COLO668 (cell line): ENCODE results near the gene NDUFAF2.
"Not testable (repeated sequence)": the region's sequence is repeated elsewhere in the genome, so short reads cannot be mapped to it uniquely, and the experiment has no call there.

ENCODE experiments used
- DNase-seq: peaks from one replicate; lab custom pipeline; 2025; ENCODE audit not compliant: unreplicated experiment; lab: John Stamatoyannopoulos, UW

Gene NDUFAF2

DNA sequence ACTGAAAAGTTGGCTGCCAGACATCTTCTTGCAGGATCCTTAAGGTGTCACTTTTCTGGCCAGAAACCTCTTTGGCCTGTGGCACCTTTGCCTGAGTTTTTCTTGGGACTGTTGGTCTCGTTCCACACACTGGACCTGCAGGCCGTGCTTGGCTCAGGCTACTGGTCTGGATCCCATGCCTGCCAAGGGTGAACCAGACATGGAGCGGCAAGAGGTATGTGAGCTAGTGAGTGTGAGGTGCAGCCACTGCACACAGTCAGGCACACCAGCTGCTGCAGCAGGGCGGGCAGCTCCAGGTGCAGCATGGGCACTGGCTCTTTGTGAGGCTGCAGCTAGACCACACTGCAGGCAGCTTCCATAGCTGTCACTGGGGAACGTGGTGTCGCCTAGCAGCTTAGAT, 47.9 kb downstream of the NDUFAF2 start:
- no peak for DNase-seq

DNA sequence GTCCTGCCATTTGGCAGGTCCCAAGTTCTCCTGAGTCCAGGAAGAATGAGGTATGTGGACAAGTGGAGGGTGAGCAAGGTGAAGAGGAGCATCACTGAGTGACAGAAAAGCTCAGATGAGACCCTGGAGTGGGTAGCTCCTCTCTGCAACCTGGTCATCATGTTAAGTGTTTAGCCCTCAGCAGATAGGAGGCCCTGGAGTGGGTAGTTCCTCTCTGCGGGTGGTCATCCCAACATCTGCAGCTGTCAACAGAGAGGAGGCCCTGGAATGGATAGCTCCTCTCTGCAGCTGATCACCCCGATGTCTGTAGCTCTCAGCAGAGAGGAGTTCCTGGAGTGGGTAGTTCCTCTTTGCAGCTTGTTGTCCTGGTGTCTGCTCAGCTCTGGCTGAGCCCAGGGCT, 48.4 kb downstream of the NDUFAF2 start:
- no peak for DNase-seq

DNA sequence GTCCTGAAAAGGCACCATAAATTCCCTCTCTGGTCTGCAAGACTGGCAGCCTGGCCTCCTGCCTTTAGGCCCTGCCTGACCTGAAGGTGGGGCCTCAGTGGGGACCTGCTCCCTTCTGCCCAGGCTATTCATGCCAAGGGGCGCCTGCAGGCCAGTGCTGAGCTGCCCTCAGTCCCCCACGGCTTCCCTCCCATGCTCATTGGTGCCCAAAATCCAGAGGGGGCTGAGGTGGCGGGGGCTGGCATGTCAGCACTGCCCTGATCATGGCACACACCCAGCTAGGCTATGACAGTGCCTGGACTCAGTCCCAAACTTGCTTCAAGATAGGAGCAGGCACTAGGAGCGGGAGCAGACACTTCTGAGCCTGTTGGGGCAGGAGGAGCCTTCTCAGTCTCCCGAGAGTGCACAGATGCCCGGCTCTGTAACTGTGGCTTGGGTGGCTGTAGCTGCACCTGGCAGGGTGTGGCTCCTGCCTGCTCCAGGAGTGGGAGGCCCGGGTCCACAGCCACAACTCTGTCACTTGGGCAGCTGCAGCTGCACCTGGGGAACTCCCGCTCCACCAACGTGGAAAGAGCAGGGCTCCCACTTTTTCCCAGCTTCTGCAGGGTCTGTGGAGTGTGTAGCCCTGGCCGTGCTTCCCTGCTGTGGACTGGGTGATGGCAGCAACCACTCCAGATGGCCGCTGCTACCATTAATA, 49.0 kb downstream of the NDUFAF2 start:
- DNase-seq = peak; percentile 49

DNA sequence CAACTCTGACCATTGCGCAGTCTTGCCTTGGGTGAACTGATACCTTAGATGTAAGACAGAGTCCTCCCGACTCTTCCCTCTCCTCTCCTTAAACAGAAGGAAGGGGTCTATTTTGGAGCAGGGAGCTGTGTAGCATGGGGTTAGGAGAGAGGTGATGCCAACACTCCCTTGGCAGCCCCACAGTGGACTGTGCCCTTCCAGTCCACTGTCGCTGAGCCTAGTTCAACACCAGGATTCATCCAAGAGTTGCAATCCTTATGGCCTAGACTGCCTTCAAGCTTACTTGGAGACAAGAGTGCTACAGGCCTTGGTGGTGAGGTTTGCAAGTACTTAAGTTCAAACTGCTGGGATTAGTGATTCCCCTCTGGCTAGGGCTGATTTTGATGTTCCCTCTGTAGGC, 51.4 kb downstream of the NDUFAF2 start:
- no peak for DNase-seq

DNA sequence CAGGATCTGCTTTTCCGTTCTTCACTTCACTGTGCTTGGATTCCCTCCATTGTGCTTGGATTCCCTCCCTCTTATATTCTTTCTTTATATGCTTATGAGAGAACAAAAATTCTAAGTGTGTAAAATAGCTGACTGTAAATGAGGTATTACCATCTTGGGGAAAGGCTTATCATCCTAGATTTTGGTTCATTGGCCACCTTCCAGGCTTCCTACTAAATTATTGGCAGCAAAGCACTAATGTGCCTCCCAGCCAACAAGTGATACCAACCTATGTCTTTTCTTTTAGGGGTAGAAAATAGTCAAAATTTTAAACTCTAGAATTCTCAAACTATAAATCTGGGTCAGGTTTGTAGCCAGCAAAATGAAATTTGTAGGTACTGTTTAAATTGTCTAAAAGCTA, 52.7 kb downstream of the NDUFAF2 start:
- no peak for DNase-seq

GRCh38 chr5:61000887-61001286, 55.9 kb downstream of the NDUFAF2 start:
- no peak for DNase-seq

- no peak for DNase-seq
Observed at GRCh38 chr5:61001647-61002046, 56.6 kb downstream of the NDUFAF2 start.

DNA sequence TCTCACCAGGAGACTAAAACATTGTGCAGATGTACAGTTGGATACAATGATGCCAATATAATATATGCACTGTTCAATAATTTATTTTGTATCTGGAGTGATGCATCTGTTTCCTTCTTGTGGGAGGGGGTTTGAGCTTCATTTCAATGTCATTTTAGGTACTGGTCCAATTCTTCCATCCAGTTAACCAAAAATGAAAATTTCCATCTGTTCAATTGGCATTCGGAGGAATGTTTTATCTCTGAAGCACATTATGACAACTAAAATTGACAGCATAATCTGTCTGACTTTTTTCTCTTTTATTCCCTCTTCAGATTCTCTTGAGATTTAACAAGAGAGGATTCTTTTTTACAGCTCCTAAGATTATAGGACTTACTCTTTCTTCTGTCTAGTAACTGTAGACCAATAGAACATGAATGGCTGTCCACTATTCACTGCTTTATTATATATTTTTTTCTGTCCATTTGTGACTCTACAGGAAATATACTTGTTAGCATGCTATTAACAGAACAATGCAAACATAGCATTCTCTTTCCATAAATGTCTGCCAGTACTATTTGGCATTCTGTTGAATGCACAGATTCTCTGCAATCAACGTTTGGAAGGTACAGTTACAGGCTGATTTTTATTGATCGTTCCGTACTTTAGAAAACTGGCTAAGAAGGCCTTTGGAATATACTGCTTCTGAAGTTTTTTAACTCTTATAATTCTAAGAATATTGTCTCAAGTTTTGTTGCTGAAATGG, 57.8 kb downstream of the NDUFAF2 start:
- no peak for DNase-seq

GRCh38 chr5:61004448-61004847, 59.4 kb downstream of the NDUFAF2 start:
- DNase-seq = no peak

GRCh38 chr5:61009907-61010306, 64.9 kb downstream of the NDUFAF2 start:
- no peak for DNase-seq

GRCh38 chr5:61010467-61011454, 65.8 kb downstream of the NDUFAF2 start:
- DNase-seq = peak; percentile 0

- no peak for DNase-seq
Observed at GRCh38 chr5:61018062-61018461, 73.1 kb downstream of the NDUFAF2 start.

DNA sequence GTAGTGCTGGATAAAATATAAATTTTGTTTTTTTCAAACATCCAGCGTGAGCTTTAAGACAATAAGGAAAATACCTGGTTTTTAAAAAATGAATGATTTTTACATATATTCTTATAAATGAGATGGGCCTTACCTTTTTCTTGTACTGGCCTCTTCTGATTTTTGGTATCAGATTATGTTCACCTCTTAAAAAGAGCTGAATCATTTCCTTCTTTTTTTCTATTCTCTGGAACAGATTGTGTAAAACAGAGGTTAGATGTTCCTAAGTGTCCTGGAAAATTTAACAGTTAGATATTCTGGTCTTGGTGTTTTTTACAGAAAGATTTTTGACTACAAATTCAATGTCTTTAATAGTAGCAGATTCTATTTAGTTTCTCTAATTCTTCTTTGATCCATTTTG, 74.6 kb downstream of the NDUFAF2 start:
- no peak for DNase-seq

GRCh38 chr5:61020415-61020814, 75.4 kb downstream of the NDUFAF2 start:
- no peak for DNase-seq

DNA sequence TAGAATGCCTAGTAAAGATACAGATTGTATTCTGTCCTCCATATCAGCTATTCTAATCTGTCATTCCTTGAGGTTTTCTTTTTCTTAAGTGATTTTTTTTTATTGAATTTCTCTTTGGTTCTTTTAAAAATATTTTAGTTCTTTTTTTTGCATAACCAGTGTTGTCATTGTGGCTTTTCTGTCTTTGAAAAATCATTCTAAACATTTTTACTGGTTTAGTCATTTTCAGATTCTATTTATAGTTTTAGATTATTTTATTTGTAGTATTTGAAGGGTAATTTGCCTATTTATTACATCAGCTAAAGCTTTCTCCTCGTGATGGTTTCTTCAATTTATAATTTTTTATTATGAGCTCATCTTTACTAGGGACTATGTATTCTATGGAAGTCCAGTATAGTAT, 78.1 kb downstream of the NDUFAF2 start:
- DNase-seq = no peak

GRCh38 chr5:61026004-61026403, 81.0 kb downstream of the NDUFAF2 start:
- DNase-seq = no peak

GRCh38 chr5:61028382-61028781, 83.4 kb downstream of the NDUFAF2 start:
- no peak for DNase-seq

DNA sequence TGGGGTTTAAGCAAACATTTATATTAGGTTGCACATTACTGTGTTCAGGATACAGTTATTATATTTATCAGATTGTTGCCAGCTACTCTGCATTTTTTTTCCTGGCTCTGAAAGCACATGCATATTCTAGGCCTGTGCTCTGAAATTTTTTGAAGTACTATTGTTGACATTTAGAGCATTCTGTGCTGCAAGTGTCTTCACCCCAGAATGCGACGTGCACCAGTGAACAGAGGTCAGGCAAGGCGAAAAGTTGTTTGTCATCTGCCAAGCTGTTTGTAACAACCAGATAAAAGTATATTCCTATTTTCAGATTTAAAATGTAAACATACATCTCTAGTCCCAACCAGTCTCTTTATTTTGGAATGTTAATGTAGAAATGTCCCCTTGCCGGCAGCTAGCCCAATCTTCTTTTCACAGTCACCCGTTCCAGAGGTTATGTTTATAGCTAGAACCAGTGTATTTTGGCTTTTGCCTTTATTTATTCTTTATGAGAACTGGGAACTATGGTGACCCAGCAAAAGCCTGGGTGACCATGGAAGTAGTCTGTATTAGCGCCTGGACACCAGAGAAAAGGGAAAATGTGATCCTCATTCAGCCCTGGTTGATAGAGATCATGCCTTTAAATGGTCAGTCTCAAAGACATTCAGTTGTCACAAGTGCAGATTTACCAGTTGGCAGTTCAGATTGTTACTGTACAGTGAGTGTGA, 84.6 kb downstream of the NDUFAF2 start:
- DNase-seq = no peak

DNA sequence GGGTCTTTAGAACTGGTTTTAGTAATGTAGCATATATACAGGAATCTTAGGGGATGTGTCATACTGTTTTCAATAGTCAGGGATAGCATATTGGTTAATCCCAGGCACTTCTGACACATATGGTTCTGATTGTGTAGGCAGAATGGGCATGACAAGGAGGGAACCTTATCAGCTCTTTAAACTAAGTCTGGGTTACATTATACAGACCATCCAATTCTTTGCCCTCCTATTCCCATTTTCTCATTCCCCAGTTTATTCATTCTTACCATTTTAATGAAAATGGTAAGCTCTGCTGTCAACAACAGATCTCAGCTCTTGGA, 85.1 kb downstream of the NDUFAF2 start:
- no peak for DNase-seq

GRCh38 chr5:61031301-61031700, 86.3 kb downstream of the NDUFAF2 start:
- not testable (repeated sequence) for DNase-seq

DNA sequence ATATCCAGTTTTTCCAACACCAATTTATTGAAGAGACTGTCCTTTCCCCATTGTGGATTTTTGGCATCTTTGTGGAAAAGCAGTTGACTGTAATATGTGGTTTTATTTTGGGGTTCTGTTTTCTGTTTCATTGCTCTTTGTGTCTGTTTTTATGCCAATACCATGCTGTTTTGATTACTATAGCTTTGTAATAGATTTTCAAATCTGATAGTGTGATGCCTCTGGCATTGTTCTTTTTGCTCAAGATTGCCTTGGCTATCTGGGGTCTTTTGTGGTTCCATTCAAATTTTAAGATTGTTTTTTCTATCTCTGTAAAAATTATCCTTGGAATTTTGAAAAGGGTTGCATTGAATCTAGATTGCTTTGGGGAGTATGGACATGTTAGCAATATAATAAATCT, 99.5 kb downstream of the NDUFAF2 start:
- no peak for DNase-seq
